ENCODE measurements around the gene VSTM2L. TPM values are rescaled to one million over a fixed set of nuclear protein-coding genes. Genes with fewer than 3 reads are reported as not detected.

Gene VSTM2L
- total RNA-seq, 1 donor from 2014 or later: 2.9 TPM

DNA sequence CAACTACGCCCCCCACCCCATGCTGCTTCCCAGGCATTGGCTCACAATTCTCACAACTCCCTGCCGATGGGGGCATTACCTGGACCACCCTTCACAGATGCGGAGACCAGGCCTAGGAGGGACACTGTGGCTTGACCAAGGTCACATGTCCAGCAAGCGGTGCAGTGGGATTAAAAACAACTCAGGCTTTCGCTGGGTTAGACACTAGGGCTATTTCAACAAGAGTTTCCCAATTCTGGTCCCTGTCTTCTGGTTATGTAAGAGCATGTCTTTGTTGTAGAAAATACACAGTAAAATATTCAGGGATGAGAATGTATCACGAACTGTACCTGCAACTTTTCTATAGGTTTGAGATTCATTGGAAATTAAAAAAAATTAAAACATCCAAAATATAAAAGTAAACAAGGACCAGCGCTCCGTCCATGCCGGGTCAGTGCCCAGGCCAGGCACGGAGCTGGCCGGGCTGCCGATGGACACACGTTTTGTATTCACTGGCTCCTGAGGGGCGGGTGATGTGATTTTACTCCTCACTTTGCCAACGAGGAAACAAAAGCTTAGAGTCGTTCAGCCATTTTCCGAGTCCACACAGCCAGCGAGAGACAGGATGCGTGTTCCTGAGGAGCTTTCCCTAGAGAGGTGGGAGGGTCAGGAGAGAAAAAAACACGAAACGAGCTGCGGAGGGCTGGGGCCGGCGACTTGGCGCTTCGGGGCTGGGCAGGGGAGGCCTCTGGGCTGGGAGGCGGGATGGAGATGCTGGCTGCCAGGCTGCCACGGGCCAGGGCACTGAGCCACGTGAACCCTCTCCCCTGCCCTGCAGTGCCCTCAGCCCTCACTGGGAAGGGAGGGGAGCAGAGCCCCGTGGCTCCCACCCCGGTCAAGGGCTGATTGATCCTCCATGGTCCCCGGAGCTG lies 17.1 kb upstream of the VSTM2L start:
- Histone ChIP-seq H3K9ac (no peak overlapping the region), H3K4me3 (no peak overlapping the region), H3K4me1 (no peaks in the 10 kb centered on the region), H3K27me3 (no peaks in the 10 kb centered on the region), H2AFZ (replicated peaks) (no peak overlapping the region), H3K79me2 (ENCODE audit: low read depth) (no peaks in the 10 kb centered on the region), H3K36me3 (no peaks in the 10 kb centered on the region), H3K9me3 (ENCODE audit: low read depth) (no peaks in the 10 kb centered on the region), H3F3A (ENCODE audit: low read depth) (no peaks in the 10 kb centered on the region), H4K20me1 (ENCODE audit: low read depth) (no peaks in the 10 kb centered on the region), H3K4me2 (no peak overlapping the region), H3K27ac (no peak overlapping the region)
- Mint-ChIP-seq H3K27ac (peak overlapping the region; percentile 79), H3K4me1 (peaks cover 29% of the 10 kb centered on the region), H3K9me3 (no peaks in the 10 kb centered on the region), H3K36me3 (no peaks in the 10 kb centered on the region), H3K27me3 (ENCODE audit: insufficient read depth, low read depth) (peaks cover 4% of the 10 kb centered on the region), H3K4me3 (no peak overlapping the region)
- no peak for TF ChIP-seq CTCF (IDR thresholded peaks at IDR 0.05)
- no peak for DNase-seq (ENCODE audit: low spot score)

- H3K27ac Mint-ChIP-seq: no peak overlapping the region
- no peaks in the 10 kb centered on the region for H3K36me3 Mint-ChIP-seq
- no peak overlapping the region for H3K4me3 ChIP-seq
- H3K4me1 Mint-ChIP-seq: peaks cover 19% of the 10 kb centered on the region
- H3K27ac ChIP-seq: no peak overlapping the region
- H3K27me3 Mint-ChIP-seq (ENCODE audit: insufficient read depth, low read depth): no peaks in the 10 kb centered on the region
- no peak for DNase-seq (ENCODE audit: low spot score)
- no peak overlapping the region for H3K4me2 ChIP-seq
- no peaks in the 10 kb centered on the region for H3K36me3 ChIP-seq
- no peaks in the 10 kb centered on the region for H3F3A ChIP-seq (ENCODE audit: low read depth)
- no peak overlapping the region for H2AFZ ChIP-seq (replicated peaks)
- no peaks in the 10 kb centered on the region for H3K27me3 ChIP-seq
- no peak overlapping the region for H3K9ac ChIP-seq
- H4K20me1 ChIP-seq (ENCODE audit: low read depth): no peaks in the 10 kb centered on the region
- H3K79me2 ChIP-seq (ENCODE audit: low read depth): no peaks in the 10 kb centered on the region
- no peaks in the 10 kb centered on the region for H3K9me3 Mint-ChIP-seq
- H3K4me3 Mint-ChIP-seq: no peak overlapping the region
- H3K9me3 ChIP-seq (ENCODE audit: low read depth): no peaks in the 10 kb centered on the region
- H3K4me1 ChIP-seq: no peaks in the 10 kb centered on the region
- TF ChIP-seq EZH2phosphoT487 (IDR thresholded peaks at IDR 0.05) (no peak), CTCF (IDR thresholded peaks at IDR 0.05) (no peak), EZH2 (IDR thresholded peaks at IDR 0.05) (no peak)
Measured at GRCh38 chr20:37886851-37887297, 16.1 kb upstream of the VSTM2L start.

GRCh38 chr20:37888641-37889040 lies 14.3 kb upstream of the VSTM2L start:
- H3K27ac Mint-ChIP-seq: no peak overlapping the region
- Histone ChIP-seq H3K4me1 (no peaks in the 10 kb centered on the region), H3K27me3 (no peaks in the 10 kb centered on the region), H3F3A (ENCODE audit: low read depth) (no peaks in the 10 kb centered on the region), H4K20me1 (ENCODE audit: low read depth) (no peaks in the 10 kb centered on the region), H3K27ac (no peak overlapping the region), H3K9me3 (ENCODE audit: low read depth) (no peaks in the 10 kb centered on the region), H3K4me2 (no peak overlapping the region), H3K79me2 (ENCODE audit: low read depth) (no peaks in the 10 kb centered on the region), H3K4me3 (no peak overlapping the region), H3K9ac (no peak overlapping the region), H3K36me3 (no peaks in the 10 kb centered on the region), H2AFZ (replicated peaks) (no peak overlapping the region)
- TF ChIP-seq EZH2phosphoT487 (IDR thresholded peaks at IDR 0.05): no peak
- H3K36me3 Mint-ChIP-seq: no peaks in the 10 kb centered on the region
- no peak overlapping the region for H3K4me3 Mint-ChIP-seq
- H3K4me1 Mint-ChIP-seq: peaks cover 6% of the 10 kb centered on the region
- DNase-seq (ENCODE audit: low spot score): no peak
- H3K9me3 Mint-ChIP-seq: no peaks in the 10 kb centered on the region
- no peaks in the 10 kb centered on the region for H3K27me3 Mint-ChIP-seq (ENCODE audit: insufficient read depth, low read depth)

DNA sequence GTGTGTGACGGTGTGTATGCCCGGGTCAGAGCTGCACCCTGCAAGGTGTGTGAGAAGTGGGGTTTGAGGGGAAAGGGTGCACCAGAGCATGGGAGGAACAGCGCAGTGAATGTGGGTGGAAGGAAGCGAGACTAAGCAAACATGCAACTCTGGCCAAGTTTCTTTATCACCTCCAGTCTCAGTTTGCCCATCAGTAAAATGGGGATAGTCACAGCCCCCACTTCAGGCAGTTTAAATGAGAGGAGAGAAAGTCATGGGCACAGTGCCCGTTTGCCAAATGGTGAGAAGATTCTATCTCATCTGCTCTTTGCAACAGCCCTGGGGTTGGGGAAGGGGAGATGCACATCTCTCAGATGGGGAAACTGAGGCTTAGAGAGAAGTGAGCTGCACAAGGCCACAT lies 12.8 kb upstream of the VSTM2L start:
- Mint-ChIP-seq H3K4me3 (peak overlapping the region; percentile 2), H3K27ac (peak overlapping the region; percentile 79), H3K27me3 (ENCODE audit: insufficient read depth, low read depth) (no peaks in the 10 kb centered on the region), H3K36me3 (no peaks in the 10 kb centered on the region), H3K4me1 (peaks cover 2% of the 10 kb centered on the region), H3K9me3 (no peaks in the 10 kb centered on the region)
- DNase-seq (ENCODE audit: low spot score): no peak
- no peak overlapping the region for H3K4me2 ChIP-seq
- no peaks in the 10 kb centered on the region for H3K27me3 ChIP-seq
- no peaks in the 10 kb centered on the region for H3K4me1 ChIP-seq
- H4K20me1 ChIP-seq (ENCODE audit: low read depth): no peaks in the 10 kb centered on the region
- H3K4me3 ChIP-seq: no peak overlapping the region
- no peaks in the 10 kb centered on the region for H3K9me3 ChIP-seq (ENCODE audit: low read depth)
- no peak overlapping the region for H2AFZ ChIP-seq (replicated peaks)
- no peaks in the 10 kb centered on the region for H3K36me3 ChIP-seq
- no peak overlapping the region for H3K9ac ChIP-seq
- H3K79me2 ChIP-seq (ENCODE audit: low read depth): no peaks in the 10 kb centered on the region
- H3F3A ChIP-seq (ENCODE audit: low read depth): peaks cover under 1% of the 10 kb centered on the region
- no peak overlapping the region for H3K27ac ChIP-seq
- TF ChIP-seq EZH2 (IDR thresholded peaks at IDR 0.05): no peak
- TF ChIP-seq EZH2phosphoT487 (IDR thresholded peaks at IDR 0.05): no peak
- no peak for TF ChIP-seq CTCF (IDR thresholded peaks at IDR 0.05)
